Progenitor cell of endocrine pancreas (in vitro differentiated cells): ENCODE measurements around the gene ARL6IP5. TPM values are rescaled to one million over a fixed set of nuclear protein-coding genes. Genes with fewer than 3 reads are reported as not detected.

Experiments used
- DNase-seq: peaks from one replicate; pipeline ENCODE4 v3.0.0; 2021; ENCODE audit warnings: low spot score; ENCODE audit not compliant: unreplicated experiment
- H3K27ac Mint-ChIP-seq: 2 replicates; pipeline ENCODE4 v1.8.0; 2021; ENCODE audit warnings: mild to moderate bottlenecking, moderate library complexity, mixed read lengths
- H3K27me3 Mint-ChIP-seq: 2 replicates; pipeline ENCODE4 v1.8.0; 2021; ENCODE audit warnings: mixed read lengths
- H3K36me3 Mint-ChIP-seq: 2 replicates; pipeline ENCODE4 v1.8.0; 2022; ENCODE audit warnings: mixed read lengths; ENCODE audit not compliant: insufficient read depth
- H3K4me1 Mint-ChIP-seq: 2 replicates; pipeline ENCODE4 v1.8.0; 2021; ENCODE audit warnings: low read depth, mixed read lengths
- H3K4me3 Mint-ChIP-seq: 2 replicates; pipeline ENCODE4 v1.8.0; 2021; ENCODE audit warnings: low read depth, mild to moderate bottlenecking, moderate library complexity, mixed read lengths
- H3K9me3 Mint-ChIP-seq: 2 replicates; pipeline ENCODE4 v1.8.0; 2021; ENCODE audit warnings: low read depth, mixed read lengths
- CTCF ChIP-seq: fragments of 200-600 bp; sonication (generic); IDR thresholded peaks from one replicate; pipeline ENCODE4 v1.5.0; 2021; ENCODE audit warnings: antibody characterized with exemption, mild to moderate bottlenecking; ENCODE audit not compliant: unreplicated experiment
- long read RNA-seq: library from polyadenylated mRNA; unstranded; transcript quantifications from one replicate; pipeline ENCODE4 v2.0.0, GENCODE V29; 2020
- total RNA-seq: library from RNA; stranded (reverse); gene quantifications from 2 replicates; pipeline ENCODE4 v1.2.1, GENCODE V29; 2021

The ARL6IP5 gene
- 48.5 and 55.4 TPM in 2 replicates for total RNA-seq
- long read RNA-seq, transcript ARL6IP5-201 (3 exons, 2,101 nt): major isoform, 360 of 371 reads
- long read RNA-seq, partial matches to known transcripts: 4 of 371 reads
- long read RNA-seq, other reads (novel, unspliced or antisense): 7 of 371 reads

DNA sequence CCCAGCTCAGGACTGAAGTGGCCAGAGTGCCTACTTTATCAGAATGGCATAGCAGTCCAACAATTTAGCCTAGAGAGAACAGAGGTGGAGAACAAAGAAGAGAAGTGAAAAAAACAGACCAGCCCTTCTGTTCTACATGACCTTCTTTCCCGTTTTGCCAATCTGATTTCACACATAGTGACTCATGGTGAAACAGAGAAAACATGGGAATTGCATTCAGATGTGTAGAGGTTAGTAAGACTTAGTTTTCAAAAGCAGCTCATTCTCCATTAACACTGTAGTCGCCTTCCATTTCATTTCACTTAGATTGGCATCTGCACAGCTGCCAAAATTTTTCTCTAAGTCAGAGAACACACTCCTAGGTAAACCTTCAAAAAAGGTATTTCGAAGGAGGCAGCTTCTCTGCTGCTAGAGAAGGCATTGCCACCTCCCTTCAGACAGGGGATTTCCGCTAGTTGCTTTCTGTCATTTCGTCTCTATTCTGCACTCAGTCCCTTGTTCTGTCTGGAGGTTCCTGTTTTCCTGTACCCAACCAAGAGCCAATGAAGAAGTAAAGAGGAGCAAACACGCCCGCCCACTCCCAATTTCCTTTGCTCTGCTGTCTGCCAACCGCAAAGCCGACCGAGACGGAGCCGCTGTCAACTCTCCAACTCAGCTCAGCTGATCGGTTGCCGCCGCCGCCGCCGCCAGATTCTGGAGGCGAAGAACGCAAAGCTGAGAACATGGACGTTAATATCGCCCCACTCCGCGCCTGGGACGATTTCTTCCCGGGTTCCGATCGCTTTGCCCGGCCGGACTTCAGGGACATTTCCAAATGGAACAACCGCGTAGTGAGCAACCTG, at the start of gene ARL6IP5:
Gene ARL6IP5 (plus strand): TSS at position 612 of the 842 bp plus-strand sequence. CDS start 111 bp downstream, at position 723.
- DNase-seq: peak; percentile 70
- no peaks in the 10 kb centered on the region for H3K27me3 Mint-ChIP-seq
- no peaks in the 10 kb centered on the region for H3K36me3 Mint-ChIP-seq
- H3K9me3 Mint-ChIP-seq: no peaks in the 10 kb centered on the region
- peaks cover 32% of the 10 kb centered on the region for H3K4me1 Mint-ChIP-seq
- no peak for TF ChIP-seq CTCF
- peak within 1 kb of the TSS; percentile 71 for H3K27ac Mint-ChIP-seq
- H3K4me3 Mint-ChIP-seq: peak within 1 kb of the TSS; percentile 93

DNA sequence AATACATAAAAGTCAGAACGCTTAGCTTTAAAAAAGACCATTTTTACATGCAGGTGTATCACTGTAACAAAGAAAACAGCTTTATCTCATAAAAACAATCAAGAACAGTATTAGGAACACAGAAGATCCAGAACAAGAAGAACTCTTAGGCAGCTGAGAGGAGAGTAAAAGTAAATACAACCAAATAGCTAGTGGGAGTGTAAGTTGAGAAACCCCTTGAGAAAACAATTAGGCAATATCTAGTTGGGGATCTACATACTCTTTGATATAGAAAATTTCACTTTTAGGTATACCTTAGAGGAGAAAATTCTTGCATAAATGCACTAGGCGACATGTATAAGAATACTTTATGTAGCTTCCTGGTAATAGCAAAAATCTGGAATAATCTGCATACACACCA, 40.1 kb upstream of the ARL6IP5 start:
- no peak for TF ChIP-seq CTCF
- no peak for DNase-seq
- no peak overlapping the region for H3K27ac Mint-ChIP-seq
- H3K36me3 Mint-ChIP-seq: peaks cover 26% of the 10 kb centered on the region
- H3K27me3 Mint-ChIP-seq: no peaks in the 10 kb centered on the region
- no peak overlapping the region for H3K4me3 Mint-ChIP-seq
- no peaks in the 10 kb centered on the region for H3K9me3 Mint-ChIP-seq
- H3K4me1 Mint-ChIP-seq: peaks cover 6% of the 10 kb centered on the region

DNA sequence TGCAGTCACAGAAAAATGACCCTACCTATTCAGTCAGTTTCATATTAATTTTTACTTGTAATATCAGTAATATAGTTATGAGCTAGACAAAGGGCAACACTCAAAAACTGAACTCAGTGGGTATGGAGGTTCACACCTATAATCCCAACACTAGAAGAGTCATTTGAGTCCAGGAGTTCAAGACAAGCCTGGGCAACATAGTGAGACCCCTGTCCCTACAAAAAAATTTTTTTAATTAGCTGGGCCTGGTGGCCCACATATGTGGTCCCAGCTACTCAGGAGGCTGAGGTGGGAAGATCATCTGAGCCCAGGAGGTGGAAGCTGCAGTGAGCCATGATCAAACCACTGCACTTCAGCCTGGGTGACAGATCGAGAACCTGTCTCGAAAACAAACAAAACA, 35.7 kb upstream of the ARL6IP5 start:
- Mint-ChIP-seq H3K4me3 (no peak overlapping the region), H3K4me1 (peaks cover 22% of the 10 kb centered on the region), H3K36me3 (peaks cover 16% of the 10 kb centered on the region), H3K27ac (no peak overlapping the region), H3K27me3 (no peaks in the 10 kb centered on the region), H3K9me3 (no peaks in the 10 kb centered on the region)
- TF ChIP-seq CTCF: no peak
- no peak for DNase-seq

DNA sequence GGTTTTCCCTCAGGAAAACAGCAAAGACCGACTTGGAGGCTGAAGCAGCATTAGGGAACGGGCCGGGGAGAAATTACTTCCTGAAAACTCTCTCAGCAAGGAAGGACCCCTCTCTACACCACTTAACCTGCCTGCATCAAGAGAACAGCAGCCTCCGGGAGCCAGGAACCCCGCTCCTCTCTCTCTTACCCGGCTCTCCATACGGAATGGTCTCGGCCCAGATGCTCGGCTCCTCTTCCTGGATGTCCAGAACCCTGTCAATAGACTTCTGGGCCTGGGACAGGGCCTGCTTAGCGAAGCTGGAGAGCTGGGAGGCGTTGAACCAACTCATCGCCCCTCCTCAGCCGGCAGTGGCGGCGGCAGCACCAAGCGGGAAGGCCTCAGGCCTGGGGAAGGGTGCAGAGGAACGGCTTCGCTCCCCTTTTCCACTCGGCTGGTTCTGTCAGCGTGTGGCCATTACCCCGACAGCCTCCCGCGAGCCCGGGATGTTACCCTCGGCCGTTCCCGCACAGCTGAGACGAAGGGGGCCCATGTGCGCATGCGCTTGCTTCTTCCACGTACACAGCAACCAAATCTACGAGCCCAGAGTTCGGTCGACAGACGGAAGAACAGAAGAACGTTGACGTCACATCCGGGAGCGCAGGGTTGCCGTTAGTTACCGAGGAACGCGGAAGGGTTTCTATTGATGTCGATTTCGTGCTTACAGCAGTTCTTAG, 32.8 kb upstream of the ARL6IP5 start, which contains the start of gene TMF1:
Gene TMF1 (minus strand): TSS at position 578 of the 716 bp plus-strand sequence. CDS start 247 bp downstream, at position 331.
- Mint-ChIP-seq H3K36me3 (peaks cover 16% of the 10 kb centered on the region), H3K27me3 (no peaks in the 10 kb centered on the region)

More for the DNA sequence above, 32.8 kb upstream of the ARL6IP5 start, which contains the start of gene TMF1:
- TF ChIP-seq CTCF: no peak
- no peaks in the 10 kb centered on the region for H3K9me3 Mint-ChIP-seq
- H3K27ac Mint-ChIP-seq: peak within 1 kb of the TSS; percentile 99
- H3K4me3 Mint-ChIP-seq: peak within 1 kb of the TSS; percentile 99
- DNase-seq: peak; percentile 96
- peaks cover 22% of the 10 kb centered on the region for H3K4me1 Mint-ChIP-seq
